AG10803 (cell line): ENCODE data around the gene AVEN.

Source experiments
- DNase-seq: peaks from one replicate; pipeline ENCODE4 v3.0.0; 2010; ENCODE audit warnings: low read depth
- H3K4me3 ChIP-seq: 2 replicates; pipeline ENCODE4 v1.5.1; 2011; ENCODE audit warnings: mild to moderate bottlenecking, low read length, control low read depth
- TF ChIP-seq, protein P1 (sequence below): conservative IDR thresholded peaks from 2 replicates; pipeline ENCODE4 v1.5.1; 2011; ENCODE audit warnings: mild to moderate bottlenecking, low read length, control low read depth, inconsistent platforms

The AVEN gene

DNA sequence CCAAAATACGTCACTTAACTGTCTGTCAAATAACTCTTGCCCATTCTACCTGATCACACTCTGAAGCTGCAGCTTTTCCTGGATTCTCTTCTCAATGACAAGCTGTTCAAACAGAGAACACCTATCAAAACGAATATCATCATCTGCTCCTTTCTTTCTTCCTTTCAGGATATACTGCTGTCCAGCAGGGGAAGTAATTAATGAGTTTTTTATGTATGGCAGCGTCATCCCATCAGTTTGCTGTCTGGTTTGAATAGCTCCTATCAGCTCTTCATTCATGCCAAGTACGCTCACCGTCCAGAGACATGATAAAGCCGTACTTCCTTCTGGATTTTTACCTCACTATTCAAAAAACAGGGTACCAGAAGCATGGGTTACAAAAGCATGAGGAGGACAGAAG lies 70.8 kb downstream of the AVEN start, which contains the start of gene CHRM5:
Gene CHRM5 (plus strand): TSS at position 274 of the 400 bp plus-strand sequence. CDS start 94,221 bp downstream, outside the sequence.
- DNase-seq = no peak
- no peak within 1 kb of the TSS for H3K4me3 ChIP-seq
- TF ChIP-seq, protein P1, sequence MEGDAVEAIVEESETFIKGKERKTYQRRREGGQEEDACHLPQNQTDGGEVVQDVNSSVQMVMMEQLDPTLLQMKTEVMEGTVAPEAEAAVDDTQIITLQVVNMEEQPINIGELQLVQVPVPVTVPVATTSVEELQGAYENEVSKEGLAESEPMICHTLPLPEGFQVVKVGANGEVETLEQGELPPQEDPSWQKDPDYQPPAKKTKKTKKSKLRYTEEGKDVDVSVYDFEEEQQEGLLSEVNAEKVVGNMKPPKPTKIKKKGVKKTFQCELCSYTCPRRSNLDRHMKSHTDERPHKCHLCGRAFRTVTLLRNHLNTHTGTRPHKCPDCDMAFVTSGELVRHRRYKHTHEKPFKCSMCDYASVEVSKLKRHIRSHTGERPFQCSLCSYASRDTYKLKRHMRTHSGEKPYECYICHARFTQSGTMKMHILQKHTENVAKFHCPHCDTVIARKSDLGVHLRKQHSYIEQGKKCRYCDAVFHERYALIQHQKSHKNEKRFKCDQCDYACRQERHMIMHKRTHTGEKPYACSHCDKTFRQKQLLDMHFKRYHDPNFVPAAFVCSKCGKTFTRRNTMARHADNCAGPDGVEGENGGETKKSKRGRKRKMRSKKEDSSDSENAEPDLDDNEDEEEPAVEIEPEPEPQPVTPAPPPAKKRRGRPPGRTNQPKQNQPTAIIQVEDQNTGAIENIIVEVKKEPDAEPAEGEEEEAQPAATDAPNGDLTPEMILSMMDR = no peak

- no peak overlapping the region for H3K4me3 ChIP-seq
- TF ChIP-seq, protein P1 = no peak
- peak; percentile 21 for DNase-seq
These were observed 74.4 kb downstream of the AVEN start for GRCh38 chr15:33964665-33965040.

DNA sequence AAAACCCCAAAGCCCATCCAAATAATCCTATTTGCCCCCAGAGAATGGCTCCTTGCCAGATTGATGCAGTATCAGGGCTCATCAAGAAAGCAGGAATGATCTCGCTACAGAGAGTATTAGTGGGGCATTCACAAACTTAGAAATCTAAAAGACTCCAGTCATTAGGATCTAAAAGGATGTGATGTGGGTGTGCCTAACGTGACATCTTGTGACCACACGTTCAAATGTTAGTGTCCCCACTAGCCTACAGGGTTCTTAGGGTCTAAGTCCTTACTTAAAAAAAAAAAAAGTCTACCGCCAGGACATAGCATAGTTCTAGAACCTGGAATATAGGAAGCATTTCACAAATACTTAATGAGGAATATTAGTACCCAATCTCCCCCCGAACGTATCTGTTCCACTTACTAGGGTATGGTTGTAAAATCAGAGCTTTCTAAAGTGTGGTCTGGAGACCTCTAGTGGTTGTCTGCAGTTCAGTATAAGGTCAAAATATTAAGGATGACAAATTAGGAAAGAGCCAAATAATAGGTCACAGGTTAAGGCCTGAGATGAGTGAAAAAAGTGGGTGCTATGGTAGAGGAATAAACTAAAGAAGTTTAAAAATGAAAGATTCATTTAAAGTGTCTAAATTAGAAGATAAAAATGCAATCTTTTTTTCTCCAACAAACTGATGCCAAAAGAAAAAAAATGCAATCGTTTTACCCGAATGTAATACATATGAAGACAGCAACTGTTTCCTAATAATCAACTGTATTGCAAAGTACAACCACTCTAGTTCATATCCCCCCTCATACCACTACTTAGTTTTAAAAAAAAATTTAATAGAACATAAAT lies 75.0 kb downstream of the AVEN start:
- no peak overlapping the region for H3K4me3 ChIP-seq
- TF ChIP-seq, protein P1 = peak; percentile 85
- DNase-seq = peak; percentile 47

DNA sequence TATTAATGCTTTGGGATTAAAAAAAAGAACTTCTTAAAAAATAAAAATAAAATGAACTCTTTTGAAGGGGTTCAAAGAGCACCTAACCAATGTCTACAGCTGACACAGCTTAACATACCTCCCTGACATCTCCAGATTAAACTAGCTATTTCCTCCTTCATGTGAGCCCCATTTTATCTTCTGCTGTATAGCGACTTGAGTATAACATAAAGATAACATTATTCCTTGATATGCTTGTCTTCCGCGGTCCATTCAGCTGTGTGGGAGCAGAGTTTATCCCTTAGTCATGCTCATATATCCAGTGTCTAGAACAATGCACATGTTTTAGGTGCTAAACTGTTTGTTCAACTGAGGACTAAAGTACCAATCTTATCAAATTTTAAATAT lies 78.5 kb downstream of the AVEN start:
- TF ChIP-seq, protein P1 = no peak
- no peak for DNase-seq
- no peak overlapping the region for H3K4me3 ChIP-seq

- no peak for DNase-seq
- TF ChIP-seq, protein P1 = no peak
- no peak overlapping the region for H3K4me3 ChIP-seq
These were observed 79.0 kb downstream of the AVEN start for GRCh38 chr15:33959844-33960548.

DNA sequence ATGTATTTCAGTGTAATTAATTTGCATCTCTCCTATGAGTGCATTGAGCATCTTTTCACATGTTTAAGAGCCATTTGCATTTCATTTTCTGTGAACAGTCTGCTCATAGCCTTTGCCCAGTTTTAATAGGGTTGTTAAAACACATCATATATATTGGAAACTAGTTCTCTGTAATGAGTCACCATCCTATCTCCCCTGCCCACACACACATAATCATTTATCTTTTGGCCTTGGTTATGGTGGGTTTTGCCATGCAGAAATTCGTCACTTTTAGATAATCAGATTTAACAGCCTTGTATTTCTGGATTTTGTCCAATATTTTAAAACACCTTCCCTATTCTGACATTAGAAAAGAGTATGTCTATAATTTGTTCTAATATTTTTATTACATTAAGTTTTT lies 82.6 kb downstream of the AVEN start:
- no peak for DNase-seq
- TF ChIP-seq, protein P1 = no peak
- no peak overlapping the region for H3K4me3 ChIP-seq
